ENCODE results near the gene GAGE12C. TPM values are rescaled to one million over a fixed set of nuclear protein-coding genes. Genes with fewer than 3 reads are reported as not detected.
"Not testable (repeated sequence)": the region's sequence is repeated elsewhere in the genome, so short reads cannot be mapped to it uniquely, and the experiment has no call there.

Gene GAGE12C, protein sequence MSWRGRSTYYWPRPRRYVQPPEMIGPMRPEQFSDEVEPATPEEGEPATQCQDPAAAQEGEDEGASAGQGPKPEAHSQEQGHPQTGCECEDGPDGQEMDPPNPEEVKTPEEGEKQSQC
- not detected for polyA plus RNA-seq (2012; ENCODE audit: insufficient read length, low read depth)

DNA sequence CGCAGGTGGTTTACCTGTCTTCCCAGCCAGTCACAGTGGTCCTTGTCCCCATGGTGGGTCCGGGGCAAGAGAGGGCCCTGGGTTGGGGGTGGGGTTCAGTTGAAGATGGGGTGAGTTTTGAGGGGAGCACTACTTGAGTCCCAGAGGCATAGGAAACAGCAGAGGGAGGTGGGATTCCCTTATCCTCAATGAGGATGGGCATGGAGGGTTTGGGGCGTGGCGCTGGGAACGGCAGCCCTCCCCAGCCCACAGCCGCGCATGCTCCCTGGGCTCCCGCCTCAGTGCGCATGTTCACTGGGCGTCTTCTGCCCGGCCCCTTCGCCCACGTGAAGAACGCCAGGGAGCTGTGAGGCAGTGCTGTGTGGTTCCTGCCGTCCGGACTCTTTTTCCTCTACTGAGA lies at the start of gene GAGE12C:
Gene GAGE12C, plus strand, starts transcription at position 301 of the 400 bp plus-strand sequence. CDS start 1,155 bp downstream, outside the sequence.
- not testable (repeated sequence) for TF ChIP-seq REST (IDR thresholded peaks at IDR 0.05; ENCODE audit: insufficient read depth in 1 of 2, low read depth in 2 of 2, low read length in 2 of 2); POLR2AphosphoS5 (IDR thresholded peaks at IDR 0.05; ENCODE audit: low read depth, low read length); SIN3A (IDR thresholded peaks at IDR 0.05; ENCODE audit: borderline replicate concordance, insufficient read depth, low read length)

- TF ChIP-seq FOXP2 (optimal IDR thresholded peaks at IDR 0.05; ENCODE audit: borderline replicate concordance, extremely low read depth, extremely low read length, insufficient read depth); POLR2AphosphoS5 (IDR thresholded peaks at IDR 0.05; ENCODE audit: low read depth, low read length); TAF1 (IDR thresholded peaks at IDR 0.05; ENCODE audit: borderline replicate concordance, insufficient read depth, low read length): not testable (repeated sequence)
These were observed 9.5 kb downstream of the GAGE12C start, which contains the start of gene GAGE12D for GRCh38 chrX:49541433-49541832. TSS of gene GAGE12D (plus strand) at chrX:49541733. CDS start at chrX:49542888, 1,155 bp downstream.

DNA sequence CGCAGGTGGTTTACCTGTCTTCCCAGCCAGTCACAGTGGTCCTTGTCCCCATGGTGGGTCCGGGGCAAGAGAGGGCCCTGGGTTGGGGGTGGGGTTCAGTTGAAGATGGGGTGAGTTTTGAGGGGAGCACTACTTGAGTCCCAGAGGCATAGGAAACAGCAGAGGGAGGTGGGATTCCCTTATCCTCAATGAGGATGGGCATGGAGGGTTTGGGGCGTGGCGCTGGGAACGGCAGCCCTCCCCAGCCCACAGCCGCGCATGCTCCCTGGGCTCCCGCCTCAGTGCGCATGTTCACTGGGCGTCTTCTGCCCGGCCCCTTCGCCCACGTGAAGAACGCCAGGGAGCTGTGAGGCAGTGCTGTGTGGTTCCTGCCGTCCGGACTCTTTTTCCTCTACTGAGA lies 19.0 kb downstream of the GAGE12C start, which contains the start of gene GAGE12E:
Gene GAGE12E, plus strand, starts transcription at position 301 of the 400 bp plus-strand sequence. CDS start 1,155 bp downstream, outside the sequence.
- not testable (repeated sequence) for TF ChIP-seq REST (IDR thresholded peaks at IDR 0.05; ENCODE audit: insufficient read depth in 1 of 2, low read depth in 2 of 2, low read length in 2 of 2); TAF1 (IDR thresholded peaks at IDR 0.05; ENCODE audit: borderline replicate concordance, insufficient read depth, low read length); FOXP2 (optimal IDR thresholded peaks at IDR 0.05; ENCODE audit: borderline replicate concordance, extremely low read depth, extremely low read length, insufficient read depth)

- not testable (repeated sequence) for TF ChIP-seq POLR2AphosphoS5 (IDR thresholded peaks at IDR 0.05; ENCODE audit: low read depth, low read length); FOXP2 (optimal IDR thresholded peaks at IDR 0.05; ENCODE audit: borderline replicate concordance, extremely low read depth, extremely low read length, insufficient read depth); REST (IDR thresholded peaks at IDR 0.05; ENCODE audit: insufficient read depth in 1 of 2, low read depth in 2 of 2, low read length in 2 of 2)
These were observed 28.6 kb downstream of the GAGE12C start, which contains the start of gene GAGE12F for GRCh38 chrX:49560542-49560941. TSS of gene GAGE12F (plus strand) at chrX:49560842. CDS start at chrX:49561997, 1,155 bp downstream.

DNA sequence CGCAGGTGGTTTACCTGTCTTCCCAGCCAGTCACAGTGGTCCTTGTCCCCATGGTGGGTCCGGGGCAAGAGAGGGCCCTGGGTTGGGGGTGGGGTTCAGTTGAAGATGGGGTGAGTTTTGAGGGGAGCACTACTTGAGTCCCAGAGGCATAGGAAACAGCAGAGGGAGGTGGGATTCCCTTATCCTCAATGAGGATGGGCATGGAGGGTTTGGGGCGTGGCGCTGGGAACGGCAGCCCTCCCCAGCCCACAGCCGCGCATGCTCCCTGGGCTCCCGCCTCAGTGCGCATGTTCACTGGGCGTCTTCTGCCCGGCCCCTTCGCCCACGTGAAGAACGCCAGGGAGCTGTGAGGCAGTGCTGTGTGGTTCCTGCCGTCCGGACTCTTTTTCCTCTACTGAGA lies 38.1 kb downstream of the GAGE12C start, which contains the start of gene GAGE12G:
Gene GAGE12G, plus strand, starts transcription at position 301 of the 400 bp plus-strand sequence. CDS start 1,155 bp downstream, outside the sequence.
- not testable (repeated sequence) for TF ChIP-seq FOXP2 (optimal IDR thresholded peaks at IDR 0.05; ENCODE audit: borderline replicate concordance, extremely low read depth, extremely low read length, insufficient read depth); REST (IDR thresholded peaks at IDR 0.05; ENCODE audit: insufficient read depth in 1 of 2, low read depth in 2 of 2, low read length in 2 of 2); POLR2AphosphoS5 (IDR thresholded peaks at IDR 0.05; ENCODE audit: low read depth, low read length)
